ENCODE results near the gene CCDC138. TPM values are rescaled to one million over a fixed set of nuclear protein-coding genes. Genes with fewer than 3 reads are reported as not detected.

Gene CCDC138
- total RNA-seq, 4 donors from 2014 or later, result 4.4 to 26.0 (median 9.8) TPM

DNA sequence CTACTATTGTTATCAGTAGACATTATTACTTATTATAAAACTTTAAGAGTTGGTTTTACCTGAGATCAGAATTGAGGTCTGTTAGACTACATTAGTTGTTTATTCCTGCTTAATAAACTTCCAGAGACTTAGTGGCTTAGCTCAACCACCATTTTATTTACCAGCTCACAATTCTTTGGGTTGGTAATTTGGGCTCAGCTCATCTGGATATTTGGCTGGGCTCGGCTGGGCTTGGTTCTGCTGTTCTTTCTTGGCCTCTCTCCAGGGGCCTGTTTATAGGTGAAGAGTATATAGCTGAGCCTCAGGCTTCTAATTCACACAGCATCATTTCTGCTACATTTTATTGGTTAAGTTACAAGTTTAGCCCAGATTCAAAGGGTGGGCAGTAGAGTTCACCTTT lies 67.9 kb downstream of the CCDC138 start:
- Histone ChIP-seq H3K27ac (no peak overlapping the region), H3K4me1 (no peaks in the 10 kb centered on the region), H3K9me3 (no peaks in the 10 kb centered on the region), H3K4me3 (no peak overlapping the region), H3K27me3 (no peaks in the 10 kb centered on the region), H3K36me3 (no peaks in the 10 kb centered on the region)
- DNase-seq, result no peak
- TF ChIP-seq POLR2A (IDR thresholded peaks at IDR 0.05) (no peak), CTCF (IDR thresholded peaks at IDR 0.05) (no peak)
- intact Hi-C loops (cut with DNase I; ENCODE audit: low total_unique reads), result no loop called here

- Histone ChIP-seq H3K4me1 (no peaks in the 10 kb centered on the region), H3K4me3 (no peak overlapping the region), H3K36me3 (no peaks in the 10 kb centered on the region), H3K9me3 (no peaks in the 10 kb centered on the region), H3K27ac (no peak overlapping the region), H3K27me3 (no peaks in the 10 kb centered on the region)
- TF ChIP-seq POLR2A (IDR thresholded peaks at IDR 0.05), result no peak
- TF ChIP-seq CTCF (IDR thresholded peaks at IDR 0.05), result no peak
- intact Hi-C loops (cut with DNase I; ENCODE audit: low total_unique reads), result no loop called here
- no peak for DNase-seq
Measured at GRCh38 chr2:108855194-108855593, 68.6 kb downstream of the CCDC138 start.

DNA sequence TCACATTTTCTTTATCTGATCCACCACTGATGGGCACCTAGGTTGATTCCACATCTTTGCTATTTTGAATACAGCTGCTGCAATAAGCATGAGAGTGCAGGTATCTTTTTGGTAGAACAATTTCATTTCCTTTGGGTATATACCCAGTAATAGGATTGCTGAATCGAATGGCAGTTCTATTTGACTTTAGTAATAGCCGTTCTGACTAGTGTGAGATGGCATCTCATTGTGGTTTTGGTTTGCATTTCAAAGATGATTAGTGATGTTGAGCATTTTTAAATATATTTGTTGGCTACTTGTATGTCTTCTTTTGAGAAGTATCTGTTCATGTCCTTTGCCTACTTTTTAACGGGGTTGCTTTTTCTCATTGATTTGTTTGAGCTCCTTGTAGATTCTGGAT lies 72.3 kb downstream of the CCDC138 start:
- intact Hi-C loops (cut with DNase I; ENCODE audit: low total_unique reads), result no loop called here
- Histone ChIP-seq H3K27me3 (no peaks in the 10 kb centered on the region), H3K4me3 (no peak overlapping the region), H3K9me3 (no peaks in the 10 kb centered on the region), H3K27ac (no peak overlapping the region), H3K36me3 (no peaks in the 10 kb centered on the region), H3K4me1 (no peaks in the 10 kb centered on the region)
- no peak for DNase-seq
- no peak for TF ChIP-seq CTCF (IDR thresholded peaks at IDR 0.05)
- TF ChIP-seq POLR2A (IDR thresholded peaks at IDR 0.05), result no peak

- intact Hi-C loops (cut with DNase I; ENCODE audit: low total_unique reads), result no loop called here
- TF ChIP-seq CTCF (IDR thresholded peaks at IDR 0.05), result no peak
- TF ChIP-seq POLR2A (IDR thresholded peaks at IDR 0.05), result no peak
- Histone ChIP-seq H3K36me3 (no peaks in the 10 kb centered on the region), H3K27me3 (no peaks in the 10 kb centered on the region), H3K4me3 (no peak overlapping the region), H3K9me3 (peaks cover 0 to 6% of the 10 kb centered on the region in 2 donors), H3K4me1 (no peaks in the 10 kb centered on the region), H3K27ac (no peak overlapping the region)
- DNase-seq, result no peak
Measured at GRCh38 chr2:108866041-108866440, 79.5 kb downstream of the CCDC138 start.

GRCh38 chr2:108868911-108869310 lies 82.3 kb downstream of the CCDC138 start:
- intact Hi-C loops (cut with DNase I; ENCODE audit: low total_unique reads), result no loop called here

More at GRCh38 chr2:108868911-108869310, 82.3 kb downstream of the CCDC138 start:
- no peak for DNase-seq
- Histone ChIP-seq H3K27me3 (no peaks in the 10 kb centered on the region), H3K9me3 (peaks cover 0 to 6% of the 10 kb centered on the region in 2 donors), H3K36me3 (no peaks in the 10 kb centered on the region), H3K4me1 (no peaks in the 10 kb centered on the region), H3K4me3 (no peak overlapping the region), H3K27ac (no peak overlapping the region)
- no peak for TF ChIP-seq CTCF (IDR thresholded peaks at IDR 0.05)
- no peak for TF ChIP-seq POLR2A (IDR thresholded peaks at IDR 0.05)
